ENCODE results near the gene KIF24.
"Not testable (repeated sequence)": the region's sequence is repeated elsewhere in the genome, so short reads cannot be mapped to it uniquely, and the experiment has no call there.

KIF24 gene

GRCh38 chr9:34328987-34329832 is at the start of gene KIF24, which contains the start of gene NUDT2:
Gene KIF24, minus strand, starts transcription at chr9:34329268. Its CDS starts 17,922 bp downstream, at chr9:34311346.
Gene NUDT2, plus strand, starts transcription at chr9:34329569. Its CDS starts 9,471 bp downstream, at chr9:34339040.
- peak; percentile 95 for DNase-seq

GRCh38 chr9:34378376-34379060 is 49.5 kb upstream of the KIF24 start:
- DNase-seq = no peak

- no peak for DNase-seq
Measured at GRCh38 chr9:34377404-34377746, 48.3 kb upstream of the KIF24 start.

- DNase-seq = peak; percentile 98
Measured at GRCh38 chr9:34376596-34377403, 47.7 kb upstream of the KIF24 start, which contains the start of gene MYORG. Gene MYORG, minus strand, starts transcription at chr9:34376898. Its CDS starts 3,955 bp downstream, at chr9:34372943.

GRCh38 chr9:34375901-34376595 is 47.0 kb upstream of the KIF24 start:
- peak; percentile 77 for DNase-seq

- no peak for DNase-seq
Measured at GRCh38 chr9:34374905-34375552, 46.0 kb upstream of the KIF24 start.

- no peak for DNase-seq
Measured at GRCh38 chr9:34374339-34374738, 45.3 kb upstream of the KIF24 start.

GRCh38 chr9:34373749-34374148 is 44.7 kb upstream of the KIF24 start:
- DNase-seq = no peak

- DNase-seq = no peak
Measured at GRCh38 chr9:34372467-34373011, 43.5 kb upstream of the KIF24 start.

GRCh38 chr9:34371886-34372466 is 42.9 kb upstream of the KIF24 start:
- no peak for DNase-seq

- no peak for DNase-seq
Measured at GRCh38 chr9:34370970-34371880, 42.2 kb upstream of the KIF24 start.

GRCh38 chr9:34370335-34370969 is 41.4 kb upstream of the KIF24 start:
- no peak for DNase-seq

GRCh38 chr9:34369636-34370035 is 40.6 kb upstream of the KIF24 start:
- DNase-seq = no peak

GRCh38 chr9:34368796-34369195 is 39.7 kb upstream of the KIF24 start:
- not testable (repeated sequence) for DNase-seq

- DNase-seq = not testable (repeated sequence)
Measured at GRCh38 chr9:34367751-34368410, 38.8 kb upstream of the KIF24 start.

- DNase-seq = no peak
Measured at GRCh38 chr9:34366365-34366764, 37.3 kb upstream of the KIF24 start.

- no peak for DNase-seq
Measured at GRCh38 chr9:34365282-34365681, 36.2 kb upstream of the KIF24 start.

GRCh38 chr9:34363619-34364351 is 34.7 kb upstream of the KIF24 start:
- peak; percentile 47 for DNase-seq

Measured in activated CD8-positive, alpha-beta memory T cell treated with anti-CD3 and anti-CD28 coated beads for 24 hours (primary cell).